Mesenchymal stem cell (in vitro differentiated cells and primary cell): ENCODE measurements around the gene TRIP13.
"Not testable (repeated sequence)": the region's sequence is repeated elsewhere in the genome, so short reads cannot be mapped to it uniquely, and the experiment has no call there.

Experiments
- DNase-seq: peaks from one replicate; pipeline ENCODE4 v3.0.0-alpha.2; 2013
- H2AFZ ChIP-seq: one replicate; pipeline ENCODE4 v1.6.1; 2013; ENCODE audit warnings: low read depth, mild to moderate bottlenecking, control low read depth, inconsistent platforms, low read length, moderate library complexity
- H2AK5ac ChIP-seq: 2 replicates; pipeline ENCODE4 v1.6.1; 2013; ENCODE audit warnings: low read length, moderate library complexity, mild to moderate bottlenecking, inconsistent platforms; ENCODE audit not compliant: severe bottlenecking
- H2BK120ac ChIP-seq: one replicate; pipeline ENCODE4 v1.6.1; 2013; ENCODE audit warnings: low read depth, mild to moderate bottlenecking, inconsistent platforms, low read length, moderate library complexity
- H2BK12ac ChIP-seq, 2 experiments: one replicate each; pipeline ENCODE4 v1.6.1; 2013; ENCODE audit warnings: inconsistent platforms in 2 of 2, low read length in 2 of 2, mild to moderate bottlenecking in 2 of 2, moderate library complexity in 2 of 2, control low read depth in 1 of 2
- H2BK15ac ChIP-seq: one replicate; pipeline ENCODE4 v1.6.1; 2013; ENCODE audit warnings: mild to moderate bottlenecking, low read depth, inconsistent platforms; ENCODE audit not compliant: poor library complexity, severe bottlenecking
- H2BK5ac ChIP-seq: 2 replicates; pipeline ENCODE4 v1.6.1; 2013; ENCODE audit warnings: low read depth, mild to moderate bottlenecking, low read length, control low read depth, inconsistent platforms; ENCODE audit not compliant: poor library complexity, severe bottlenecking
- H3K14ac ChIP-seq, 2 experiments: one replicate each; pipeline ENCODE4 v1.6.1; 2013; ENCODE audit warnings: inconsistent platforms in 2 of 2, low read length in 2 of 2, control low read depth in 1 of 2, mild to moderate bottlenecking in 1 of 2, moderate library complexity in 1 of 2
- H3K18ac ChIP-seq, 2 experiments: one replicate each; pipeline ENCODE4 v1.6.1; 2013; ENCODE audit warnings: inconsistent platforms in 2 of 2, low read length in 2 of 2, control low read depth in 1 of 2, low read depth in 1 of 2, mild to moderate bottlenecking in 1 of 2
- H3K23ac ChIP-seq, 2 experiments: one replicate each; pipeline ENCODE4 v1.6.1; 2013; ENCODE audit warnings: inconsistent platforms in 2 of 2, low read length in 2 of 2, mild to moderate bottlenecking in 2 of 2, moderate library complexity in 2 of 2, control low read depth in 1 of 2
- H3K27ac ChIP-seq: 2 replicates; pipeline ENCODE4 v1.5.1; 2013; ENCODE audit warnings: mild to moderate bottlenecking, moderate library complexity, low read length, control low read depth, inconsistent platforms; ENCODE audit not compliant: poor library complexity, severe bottlenecking
- H3K27me3 ChIP-seq, 2 experiments: 2 replicates each; pipeline versions ENCODE4 v1.6.1 to v1.7.0; 2013; ENCODE audit warnings: low read length in 2 of 2, mild to moderate bottlenecking in 2 of 2, moderate library complexity in 2 of 2, control low read depth in 1 of 2, inconsistent platforms in 1 of 2; ENCODE audit not compliant: control insufficient read depth in 1 of 2, insufficient read depth in 1 of 2
- H3K36me3 ChIP-seq, 2 experiments: 2 replicates each; pipeline versions ENCODE4 v1.6.1 to v1.7.0; 2013; ENCODE audit warnings: low read length in 2 of 2, control low read depth in 1 of 2, inconsistent platforms in 1 of 2, low read depth in 1 of 2, mild to moderate bottlenecking in 1 of 2; ENCODE audit not compliant: insufficient read depth in 2 of 2, control insufficient read depth in 1 of 2
- H3K4ac ChIP-seq, 2 experiments: one replicate each; pipeline ENCODE4 v1.6.1; 2013; ENCODE audit warnings: inconsistent platforms in 2 of 2, low read length in 2 of 2, mild to moderate bottlenecking in 2 of 2, moderate library complexity in 2 of 2, control low read depth in 1 of 2, low read depth in 1 of 2
- H3K4me1 ChIP-seq: 2 replicates; pipeline ENCODE4 v1.6.1; 2013; ENCODE audit warnings: low read depth, low read length, control low read depth; ENCODE audit not compliant: control insufficient read depth, insufficient read depth
- H3K4me2 ChIP-seq: 2 replicates; pipeline ENCODE4 v1.6.1; 2013; ENCODE audit warnings: low read length, mild to moderate bottlenecking, inconsistent platforms; ENCODE audit not compliant: poor library complexity, severe bottlenecking
- H3K4me3 ChIP-seq, 2 experiments: 2 replicates each; pipeline versions ENCODE4 v1.5.1 to v1.7.0; 2013; ENCODE audit warnings: low read length in 2 of 2, mild to moderate bottlenecking in 2 of 2, control low read depth in 1 of 2, low read depth in 1 of 2; ENCODE audit not compliant: insufficient read depth in 1 of 2
- H3K79me1 ChIP-seq: replicated peaks from 2 replicates; pipeline ENCODE4 v1.6.1; 2013; ENCODE audit warnings: mild to moderate bottlenecking, control low read depth, low read length, inconsistent platforms; ENCODE audit not compliant: poor library complexity, severe bottlenecking
- H3K9ac ChIP-seq: 2 replicates; pipeline ENCODE4 v1.7.0; 2013; ENCODE audit warnings: mild to moderate bottlenecking, low read length, moderate library complexity
- H3K9me3 ChIP-seq: 2 replicates; pipeline ENCODE4 v1.7.0; 2013; ENCODE audit warnings: mild to moderate bottlenecking, low read length; ENCODE audit not compliant: control insufficient read depth
- H4K8ac ChIP-seq: one replicate; pipeline ENCODE4 v1.6.1; 2013; ENCODE audit warnings: inconsistent platforms, mild to moderate bottlenecking, low read length, moderate library complexity
- H4K91ac ChIP-seq: one replicate; pipeline ENCODE4 v1.6.1; 2013; ENCODE audit warnings: mild to moderate bottlenecking, low read length, inconsistent platforms
- WGBS: methylation state at CpG from one replicate; pipeline ENCODE4 v1.1.7; 2013; ENCODE audit warnings: mixed read lengths; 5-methylcytosine and 5-hydroxymethylcytosine counted together

The TRIP13 gene

GRCh38 chr5:932628-933250, 40.1 kb downstream of the TRIP13 start:
- H2BK120ac ChIP-seq, result no peak overlapping the region
- no peak overlapping the region for H2AFZ ChIP-seq
- no peak overlapping the region for H3K27ac ChIP-seq
- H3K79me1 ChIP-seq, result no peaks in the 10 kb centered on the region
- H3K9me3 ChIP-seq, result no peaks in the 10 kb centered on the region
- DNase-seq, result peak; percentile 61
- H3K9ac ChIP-seq, result no peak overlapping the region
- H3K14ac ChIP-seq, result no peak overlapping the region
- no peaks in the 10 kb centered on the region for H3K4me1 ChIP-seq
- H3K4me3 ChIP-seq, result no peak overlapping the region
- no peak overlapping the region for H2AK5ac ChIP-seq
- H2BK5ac ChIP-seq, result no peak overlapping the region
- H3K23ac ChIP-seq, result no peak overlapping the region
- H4K8ac ChIP-seq, result no peak overlapping the region
- H3K27me3 ChIP-seq, result peaks cover 60 to 83% of the 10 kb centered on the region in 2 experiments
- no peak overlapping the region for H3K4me2 ChIP-seq
- H3K36me3 ChIP-seq, result no peaks in the 10 kb centered on the region
- no peak overlapping the region for H3K18ac ChIP-seq
- 30% methylated on average over 4 of the region's 4 CpGs for WGBS
- H3K4ac ChIP-seq, result no peak overlapping the region
- H4K91ac ChIP-seq, result no peak overlapping the region
- H2BK15ac ChIP-seq, result no peak overlapping the region
- H2BK12ac ChIP-seq, result no peak overlapping the region

GRCh38 chr5:933251-933861, 40.7 kb downstream of the TRIP13 start:
- no peak overlapping the region for H3K18ac ChIP-seq
- no peak overlapping the region for H3K4ac ChIP-seq
- H3K4me2 ChIP-seq, result no peak overlapping the region
- H2AFZ ChIP-seq, result no peak overlapping the region
- H3K4me1 ChIP-seq, result no peaks in the 10 kb centered on the region
- no peak overlapping the region for H4K91ac ChIP-seq
- H2BK120ac ChIP-seq, result no peak overlapping the region
- H2BK15ac ChIP-seq, result no peak overlapping the region
- no peak overlapping the region for H2BK12ac ChIP-seq
- H3K79me1 ChIP-seq, result no peaks in the 10 kb centered on the region
- H2AK5ac ChIP-seq, result no peak overlapping the region
- H3K27ac ChIP-seq, result no peak overlapping the region
- H2BK5ac ChIP-seq, result no peak overlapping the region
- no peak overlapping the region for H3K14ac ChIP-seq
- no peak overlapping the region for H4K8ac ChIP-seq
- no peak overlapping the region for H3K4me3 ChIP-seq
- no peak overlapping the region for H3K9ac ChIP-seq
- DNase-seq, result no peak
- 98% methylated on average over 2 of the region's 3 CpGs for WGBS
- H3K36me3 ChIP-seq, result no peaks in the 10 kb centered on the region
- no peaks in the 10 kb centered on the region for H3K9me3 ChIP-seq
- H3K23ac ChIP-seq, result no peak overlapping the region
- H3K27me3 ChIP-seq, result peaks cover 63 to 83% of the 10 kb centered on the region in 2 experiments

GRCh38 chr5:933951-934350, 41.3 kb downstream of the TRIP13 start:
- H2BK12ac ChIP-seq, H3K23ac ChIP-seq, H3K36me3 ChIP-seq, H2BK120ac ChIP-seq, H3K79me1 ChIP-seq, H2BK5ac ChIP-seq, H2BK15ac ChIP-seq, H2AK5ac ChIP-seq, H4K8ac ChIP-seq, H3K9ac ChIP-seq, H3K4ac ChIP-seq, H3K9me3 ChIP-seq, H4K91ac ChIP-seq, H3K4me3 ChIP-seq, H3K18ac ChIP-seq, H3K27ac ChIP-seq, H3K4me1 ChIP-seq, H3K4me2 ChIP-seq, DNase-seq, H2AFZ ChIP-seq, H3K14ac ChIP-seq: not testable (repeated sequence)
- peaks cover 66 to 85% of the 10 kb centered on the region in 2 experiments for H3K27me3 ChIP-seq

GRCh38 chr5:934381-934967, 41.8 kb downstream of the TRIP13 start:
- not testable (repeated sequence) for H2BK12ac ChIP-seq, H4K91ac ChIP-seq, H3K36me3 ChIP-seq, H2AK5ac ChIP-seq, H3K4me2 ChIP-seq, H3K9ac ChIP-seq, H2BK5ac ChIP-seq, H2BK120ac ChIP-seq, H2BK15ac ChIP-seq, H3K9me3 ChIP-seq, DNase-seq, H3K4ac ChIP-seq, H3K27ac ChIP-seq, H3K14ac ChIP-seq, H4K8ac ChIP-seq, H2AFZ ChIP-seq, H3K23ac ChIP-seq, H3K4me1 ChIP-seq, H3K18ac ChIP-seq, H3K4me3 ChIP-seq, H3K79me1 ChIP-seq
- WGBS, result 93% methylated on average over 3 of the region's 3 CpGs
- H3K27me3 ChIP-seq, result peaks cover 68 to 86% of the 10 kb centered on the region in 2 experiments
